Transverse colon (tissue), 4 donors: ENCODE results near the gene WIPF2.

Experiments
- CTCF ChIP-seq, 5 experiments: fragments of 200-600 bp in 3 of 5; fragments of 450-650 bp in 2 of 5; sonication (generic) in 3 of 5; IDR thresholded peaks; 1 replicate in 2 of 5; 2 replicates in 3 of 5; pipeline ENCODE4 v1.5.1; 2016 to 2017; ENCODE audit warnings: antibody characterized with exemption in 5 of 5, inconsistent platforms in 3 of 5, mild to moderate bottlenecking in 2 of 5, moderate library complexity in 1 of 5
- EP300 ChIP-seq: sonication (generic); formaldehyde crosslinking; IDR thresholded peaks from one replicate; pipeline ENCODE4 v1.6.1; 2017; ENCODE audit warnings: antibody characterized with exemption, low read depth
- POLR2A ChIP-seq: fragments of 450-650 bp; IDR thresholded peaks from one replicate; pipeline ENCODE4 v1.6.1; 2016; ENCODE audit warnings: antibody characterized with exemption, mild to moderate bottlenecking, moderate library complexity
- POLR2AphosphoS5 ChIP-seq, 3 donors: sonication (generic); formaldehyde crosslinking; IDR thresholded peaks; one replicate each; pipeline ENCODE4 v1.6.1; 2016; ENCODE audit warnings: antibody characterized with exemption in 3 of 3

- TF ChIP-seq EP300 (no peak), POLR2A (no peak), CTCF (IDR thresholded peaks at IDR 0.05) (no peak), POLR2AphosphoS5 (IDR thresholded peaks at IDR 0.05) (no peak)
Observed at GRCh38 chr17:40295488-40296436, 76.7 kb downstream of the WIPF2 start.
